Measurements from ENCODE around the gene OR2V1. TPM values are rescaled to one million over a fixed set of nuclear protein-coding genes. Genes with fewer than 3 reads are reported as not detected.
A peak's percentile ranks its signal among the peaks of the same experiment; 100 is the strongest.
"Not testable (repeated sequence)": the region's sequence is repeated elsewhere in the genome, so short reads cannot be mapped to it uniquely, and the experiment has no call there.

OR2V1 gene, protein sequence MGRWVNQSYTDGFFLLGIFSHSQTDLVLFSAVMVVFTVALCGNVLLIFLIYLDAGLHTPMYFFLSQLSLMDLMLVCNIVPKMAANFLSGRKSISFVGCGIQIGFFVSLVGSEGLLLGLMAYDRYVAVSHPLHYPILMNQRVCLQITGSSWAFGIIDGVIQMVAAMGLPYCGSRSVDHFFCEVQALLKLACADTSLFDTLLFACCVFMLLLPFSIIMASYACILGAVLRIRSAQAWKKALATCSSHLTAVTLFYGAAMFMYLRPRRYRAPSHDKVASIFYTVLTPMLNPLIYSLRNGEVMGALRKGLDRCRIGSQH
- total RNA-seq = not detected

DNA sequence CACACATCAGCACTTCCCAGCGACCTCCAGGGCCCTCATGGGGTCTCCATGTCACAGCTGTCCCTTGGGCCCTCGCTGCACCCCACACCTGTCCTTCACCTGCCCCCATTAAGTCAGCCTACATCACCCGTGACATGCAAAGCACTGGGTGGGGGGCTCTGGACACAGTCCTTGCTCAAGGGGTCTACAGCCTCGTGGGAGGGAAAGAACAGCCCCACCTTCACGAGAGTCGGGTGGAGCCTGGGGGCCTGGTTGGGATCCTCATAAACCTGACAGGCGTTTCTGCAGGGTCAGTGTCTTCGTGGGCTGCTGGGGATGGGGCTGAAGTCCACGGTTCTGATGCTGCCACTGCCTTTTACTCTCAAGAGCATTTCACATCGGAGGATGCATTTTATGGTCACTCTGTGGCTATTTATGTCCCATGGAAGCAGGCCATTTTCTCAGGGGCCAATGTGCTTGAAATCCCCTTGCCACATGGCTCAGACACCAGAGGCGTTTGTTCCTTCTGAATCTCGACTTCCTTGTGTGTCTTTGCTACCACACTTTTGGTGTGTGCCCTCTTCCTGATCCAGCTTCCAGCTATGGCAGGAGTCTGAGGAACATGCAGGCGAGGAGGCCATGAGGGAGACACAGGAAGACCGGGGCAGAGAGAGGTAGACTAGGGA lies at the start of gene OR2V1:
Gene OR2V1, minus strand, starts transcription at position 338 of the 665 bp plus-strand sequence. CDS start 5,865 bp downstream, outside the sequence.
- DNase-seq = no peak

DNA sequence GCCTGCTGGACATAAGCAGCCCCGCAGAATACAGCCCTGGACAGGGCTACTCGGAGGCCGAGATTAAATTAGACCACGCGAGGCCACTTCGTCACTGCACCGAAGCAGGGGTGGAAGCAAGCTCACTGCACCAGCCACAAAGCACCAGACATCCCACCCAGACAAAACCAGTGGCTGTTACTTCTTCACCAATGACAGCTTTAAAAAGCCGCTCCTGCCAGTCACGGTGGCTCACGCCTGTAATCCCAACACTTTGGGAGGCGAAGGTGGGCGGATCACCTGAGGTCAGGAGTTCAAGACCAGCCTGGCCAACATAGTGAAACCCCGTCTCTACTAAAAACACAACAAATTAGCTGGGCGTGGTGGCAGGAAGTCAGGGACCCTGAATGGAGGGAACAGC lies 46.6 kb upstream of the OR2V1 start:
- DNase-seq = not testable (repeated sequence)

- DNase-seq = no peak
These were observed 45.4 kb upstream of the OR2V1 start for GRCh38 chr5:181176254-181176952.

DNA sequence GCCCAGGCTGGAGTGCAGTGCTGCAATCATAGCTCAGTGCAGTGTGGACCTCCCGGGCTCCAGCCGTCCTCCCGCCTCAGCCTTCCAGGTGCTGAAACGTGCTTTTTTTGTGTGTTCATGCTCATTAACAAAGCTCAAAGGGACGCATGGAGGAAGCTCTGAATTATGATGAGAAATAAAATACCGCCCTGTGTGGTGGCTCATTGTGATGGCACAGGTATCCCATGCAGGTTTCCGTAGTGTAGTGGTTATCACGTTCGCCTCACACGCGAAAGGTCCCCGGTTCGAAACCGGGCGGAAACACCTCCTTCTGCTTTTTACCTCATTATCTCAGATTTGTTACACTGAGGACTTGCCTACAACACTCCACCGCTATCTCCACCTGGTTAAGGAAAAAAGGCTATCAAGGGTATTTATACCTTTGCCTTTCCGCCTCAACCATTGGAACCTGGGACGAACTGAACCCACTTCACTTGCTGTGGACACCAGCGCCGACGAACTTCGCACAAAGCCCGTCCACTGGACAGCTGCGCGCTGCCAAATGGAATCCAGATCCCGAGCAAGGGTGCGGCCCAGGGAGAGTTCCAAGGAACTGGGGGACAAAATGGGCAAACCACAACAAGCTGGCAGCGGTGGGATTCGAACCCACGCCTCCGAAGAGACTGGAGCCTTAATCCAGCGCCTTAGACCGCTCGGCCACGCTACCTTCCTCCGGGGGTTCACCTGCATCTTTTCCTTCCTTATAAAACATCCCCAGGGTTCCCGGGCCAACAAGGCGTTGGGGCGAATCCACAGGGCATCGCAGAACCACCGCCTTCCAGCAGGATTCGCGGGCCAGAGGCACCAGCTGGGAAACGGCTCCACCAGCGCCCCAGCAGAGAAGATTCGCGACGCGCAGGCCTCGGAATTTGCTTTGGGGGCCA lies 42.7 kb upstream of the OR2V1 start:
- peak; percentile 23 for DNase-seq

GRCh38 chr5:181173027-181173419 lies 42.1 kb upstream of the OR2V1 start:
- DNase-seq = no peak

DNA sequence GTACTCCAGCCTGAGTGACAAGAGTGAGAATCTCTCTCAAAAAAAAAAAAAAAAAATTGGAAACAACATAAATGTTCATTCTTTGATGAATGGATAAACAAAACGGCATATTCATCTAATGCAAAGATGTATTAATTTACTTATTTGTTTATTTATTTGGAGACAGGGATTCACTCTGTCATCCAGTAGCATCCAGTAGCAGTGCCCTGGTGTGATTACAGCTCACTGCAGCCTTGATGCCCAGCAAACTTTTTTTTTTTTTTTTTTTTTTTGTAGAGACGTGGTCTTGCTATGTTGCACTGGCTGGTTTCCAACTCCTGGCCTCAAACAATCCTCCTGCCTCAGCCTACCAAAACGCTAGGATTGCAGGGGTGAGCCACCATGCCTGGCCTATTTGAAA lies 40.8 kb upstream of the OR2V1 start:
- no peak for DNase-seq

DNA sequence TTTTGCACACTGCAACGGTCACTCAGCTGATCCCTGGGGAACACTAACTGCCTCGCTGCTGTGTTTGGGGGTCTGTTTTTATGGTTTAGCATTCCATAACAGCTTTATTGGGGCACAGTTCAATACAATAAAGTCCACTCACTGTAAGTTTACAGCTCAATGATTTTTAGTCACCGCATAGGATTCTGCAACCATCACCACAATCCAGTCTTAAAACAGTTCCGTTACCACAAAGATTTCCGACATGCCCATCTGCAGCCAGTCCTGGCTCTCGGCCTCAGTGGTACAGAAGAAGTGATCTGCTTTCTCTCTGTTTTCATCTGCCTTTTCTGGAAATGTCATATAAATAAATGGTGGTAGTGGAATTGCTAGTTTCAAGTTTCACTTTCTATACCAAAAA lies 40.0 kb upstream of the OR2V1 start:
- DNase-seq = no peak

GRCh38 chr5:181170237-181170825 lies 39.4 kb upstream of the OR2V1 start:
- DNase-seq = no peak

- peak; percentile 56 for DNase-seq
These were observed 38.7 kb upstream of the OR2V1 start for GRCh38 chr5:181169459-181170236.

DNA sequence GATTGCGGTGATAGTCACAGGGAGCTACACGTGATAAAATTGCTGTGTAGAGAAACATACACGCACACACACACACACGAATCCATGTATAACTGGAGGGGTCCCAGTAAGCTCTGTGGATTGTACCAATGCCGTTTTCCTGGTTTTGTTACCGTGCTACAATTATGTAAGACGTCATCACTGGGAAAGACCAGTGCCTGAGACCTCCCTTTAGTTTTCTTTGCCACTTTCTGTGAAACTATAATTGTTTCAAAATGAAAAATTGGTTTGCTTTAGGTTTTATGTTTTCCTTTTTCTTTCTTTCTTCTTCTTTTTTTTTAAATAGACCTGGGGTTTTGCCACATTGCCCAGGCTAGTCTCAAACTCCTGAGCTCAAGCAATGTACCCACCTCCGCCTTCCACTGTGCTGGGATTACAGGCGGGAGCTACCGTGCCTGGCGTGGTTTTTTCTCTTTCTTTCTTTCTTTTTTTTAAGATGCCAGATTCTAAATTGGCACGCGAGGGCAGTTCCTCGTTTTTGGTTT lies 37.7 kb upstream of the OR2V1 start:
- DNase-seq = no peak

- no peak for DNase-seq
These were observed 37.0 kb upstream of the OR2V1 start for GRCh38 chr5:181167814-181168488.

DNA sequence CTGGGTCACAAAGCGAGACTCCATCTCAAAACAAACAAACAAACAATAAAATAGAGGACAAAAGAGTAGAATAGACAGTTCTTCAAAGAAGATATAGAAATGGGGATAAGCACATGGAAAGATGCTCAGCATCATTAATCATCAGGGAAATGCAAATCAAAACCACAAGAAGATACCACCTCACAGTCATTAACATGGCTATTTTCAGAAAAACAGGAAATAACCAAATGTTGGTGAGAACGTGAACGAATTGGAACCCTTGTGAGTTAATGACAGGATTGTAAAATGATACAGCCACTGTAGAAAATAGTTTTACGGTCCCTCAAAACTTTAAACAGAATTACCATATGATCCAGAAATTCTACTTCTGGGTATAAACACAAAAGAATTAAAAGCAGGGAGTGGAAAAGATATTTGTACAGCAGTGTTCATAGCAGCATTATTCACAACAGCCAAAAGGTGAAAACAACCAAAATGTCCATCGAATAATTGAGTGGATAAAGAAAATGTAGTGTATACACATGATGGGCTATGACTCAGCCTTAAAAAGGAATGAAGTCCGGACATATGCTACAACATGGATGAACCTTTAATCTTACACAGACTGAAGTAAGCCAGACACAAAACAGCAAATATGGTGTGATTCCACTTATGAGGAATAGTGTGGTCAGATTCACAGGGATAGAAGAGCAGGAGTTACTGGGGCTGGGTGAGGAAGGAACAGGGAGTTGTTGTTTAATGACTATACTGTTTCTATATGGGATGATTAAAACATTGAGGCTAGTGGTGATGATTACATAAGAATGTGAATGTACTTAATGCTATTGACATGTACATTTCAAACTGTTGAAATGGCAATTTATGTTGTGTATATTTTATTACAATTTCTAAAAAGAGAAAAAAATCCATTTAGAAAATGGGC lies 36.1 kb upstream of the OR2V1 start:
- no peak for DNase-seq

DNA sequence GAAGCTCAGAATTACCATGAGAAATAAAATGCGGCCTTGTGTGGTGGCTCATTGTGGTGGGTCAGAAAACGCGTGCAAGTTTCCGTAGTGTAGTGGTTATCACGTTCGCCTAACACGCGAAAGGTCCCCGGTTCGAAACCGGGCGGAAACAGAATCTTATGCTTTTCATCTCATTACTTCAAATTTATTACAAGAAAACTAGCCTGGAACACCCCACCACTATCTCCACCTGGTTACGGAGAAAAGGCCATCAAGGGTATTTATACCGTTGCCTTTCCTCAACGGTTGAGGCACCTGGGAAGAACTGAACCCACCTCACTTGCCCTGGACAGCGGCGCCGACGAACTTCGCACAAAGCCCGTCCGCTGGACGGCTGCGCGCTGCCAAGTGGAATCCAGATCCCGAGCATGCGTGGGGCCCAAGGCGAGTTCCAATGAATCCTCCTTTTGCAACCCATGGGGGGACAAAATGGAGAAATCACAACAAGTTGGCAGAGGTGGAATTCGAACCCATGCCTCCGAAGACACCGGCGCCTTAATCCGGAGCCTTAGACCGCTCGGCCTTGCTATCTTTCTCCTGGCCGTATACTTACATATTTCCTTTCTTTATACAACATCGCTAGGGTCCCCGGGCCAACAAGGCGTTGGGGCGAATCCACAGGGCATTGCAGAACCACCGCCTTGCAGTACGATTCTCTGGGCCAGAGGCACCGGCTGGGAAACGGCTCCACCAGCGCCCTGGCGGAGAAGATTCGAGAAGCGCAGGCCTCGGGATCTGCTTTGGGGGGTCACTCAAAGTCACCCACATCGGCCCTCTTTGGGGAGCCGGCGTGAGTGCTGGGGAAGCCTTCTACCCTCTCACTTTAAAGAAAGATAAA lies 33.3 kb upstream of the OR2V1 start:
- DNase-seq = no peak

- no peak for DNase-seq
These were observed 32.6 kb upstream of the OR2V1 start for GRCh38 chr5:181163487-181164075.

GRCh38 chr5:181161534-181162175 lies 30.7 kb upstream of the OR2V1 start:
- no peak for DNase-seq

DNA sequence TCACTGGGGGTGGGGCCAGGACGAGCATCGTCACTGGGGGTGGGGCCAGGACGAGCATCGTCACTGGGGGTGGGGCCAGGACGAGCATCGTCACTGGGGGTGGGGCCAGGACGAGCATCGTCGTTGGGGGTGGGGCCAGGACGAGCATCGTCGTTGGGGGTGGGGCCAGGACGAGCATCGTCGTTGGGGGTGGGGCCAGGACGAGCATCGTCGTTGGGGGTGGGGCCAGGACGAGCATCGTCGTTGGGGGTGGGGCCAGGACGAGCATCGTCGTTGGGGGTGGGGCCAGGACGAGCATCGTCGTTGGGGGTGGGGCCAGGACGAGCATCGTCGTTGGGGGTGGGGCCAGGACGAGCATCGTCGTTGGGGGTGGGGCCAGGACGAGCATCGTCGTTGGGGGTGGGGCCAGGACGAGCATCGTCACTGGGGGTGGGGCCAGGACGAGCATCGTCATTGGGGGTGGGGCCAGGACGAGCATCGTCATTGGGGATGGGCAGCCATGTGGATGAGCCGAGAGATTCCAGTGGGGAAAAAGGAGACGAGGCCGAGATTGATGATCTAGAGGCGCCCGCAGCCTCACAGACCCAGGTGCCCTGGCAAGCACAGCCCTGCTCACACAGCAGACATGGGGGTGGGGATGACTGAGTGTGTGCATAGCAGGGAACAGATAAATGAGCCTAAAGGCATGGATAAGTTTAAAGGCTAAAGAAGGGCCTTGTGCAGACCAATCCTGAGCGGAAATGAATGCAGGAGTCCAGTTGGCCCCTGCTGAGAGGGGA lies 30.0 kb upstream of the OR2V1 start:
- peak; percentile 42 for DNase-seq

Data from effector CD4-positive, alpha-beta T cell (primary cell).